Measurements from ENCODE around the gene BLCAP.
"Not testable (repeated sequence)": the region's sequence is repeated elsewhere in the genome, so short reads cannot be mapped to it uniquely, and the experiment has no call there.

Gene BLCAP

DNA sequence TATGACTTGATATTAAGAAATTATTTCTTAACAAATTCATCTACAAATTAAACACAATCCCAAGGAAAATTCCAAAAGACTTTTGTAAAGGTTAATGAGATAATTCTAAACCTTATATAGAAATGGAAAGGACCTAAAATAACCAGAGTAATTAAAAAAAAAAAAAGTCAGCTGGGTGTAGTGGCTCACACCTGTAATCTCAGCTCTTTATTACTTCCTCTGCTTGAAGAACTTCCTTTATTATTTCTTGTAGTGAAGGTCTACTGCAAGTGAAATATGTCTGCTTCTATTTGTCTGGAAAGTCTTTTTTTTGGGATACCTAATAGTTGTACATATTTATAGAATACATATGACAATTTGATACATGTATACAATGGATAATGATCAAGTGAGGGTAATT lies 20.2 kb upstream of the BLCAP start:
- DNase-seq (ENCODE audit: low read depth in 1 of 2, low spot score in 1 of 2) = no peak
- in situ Hi-C loops (cut with HindIII; ENCODE audit: low pct_unique_long_range_greater_than_20kb, low sequenced_read_pairs) = no loop called here
- TF ChIP-seq JUND (IDR thresholded peaks at IDR 0.05; ENCODE audit: low read depth) = no peak

DNA sequence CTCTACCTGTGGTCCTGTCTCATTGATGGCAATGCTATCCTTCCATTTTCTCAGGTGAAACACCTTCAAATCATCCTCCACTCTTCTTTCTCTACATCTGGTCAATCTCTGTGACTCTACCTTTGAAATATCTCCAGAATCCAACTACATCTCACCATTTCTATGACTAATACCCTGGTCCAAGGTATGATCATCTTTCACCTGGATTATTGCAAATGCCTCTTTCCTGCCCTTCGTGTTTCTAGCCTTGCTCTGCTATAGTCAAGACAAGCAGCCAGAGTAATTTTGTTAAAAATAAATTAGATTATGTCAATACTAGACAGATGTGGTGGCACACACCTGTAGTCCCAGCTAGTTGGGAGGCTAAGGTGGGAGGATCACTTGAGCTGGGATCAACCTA lies 17.8 kb upstream of the BLCAP start:
- in situ Hi-C loops (cut with HindIII; ENCODE audit: low pct_unique_long_range_greater_than_20kb, low sequenced_read_pairs) = no loop called here
- TF ChIP-seq JUND (IDR thresholded peaks at IDR 0.05; ENCODE audit: low read depth) = no peak
- DNase-seq (ENCODE audit: low read depth in 1 of 2, low spot score in 1 of 2) = no peak

DNA sequence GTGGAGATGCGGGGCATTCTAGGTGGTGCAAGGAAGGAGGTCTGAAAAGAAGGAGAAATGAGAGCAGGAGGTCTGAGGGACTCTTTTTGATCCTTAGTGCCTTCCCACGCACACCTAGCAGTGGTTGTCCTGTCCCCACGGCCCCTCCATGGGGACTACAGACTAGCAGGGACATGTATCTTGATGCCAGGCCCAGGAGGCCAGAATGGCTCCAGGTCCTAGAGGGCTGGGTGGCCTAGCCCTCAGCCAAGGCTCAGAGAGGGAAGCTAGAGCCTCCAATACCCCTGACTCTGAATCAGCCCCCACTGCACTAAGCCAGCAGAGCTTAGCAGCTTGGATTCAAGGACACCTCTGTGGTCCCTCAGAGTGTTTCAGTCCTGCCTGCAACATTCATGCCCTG lies 16.7 kb upstream of the BLCAP start:
- no peak for TF ChIP-seq JUND (IDR thresholded peaks at IDR 0.05; ENCODE audit: low read depth)
- in situ Hi-C loops (cut with HindIII; ENCODE audit: low pct_unique_long_range_greater_than_20kb, low sequenced_read_pairs) = no loop called here
- no peak for DNase-seq (ENCODE audit: low read depth in 1 of 2, low spot score in 1 of 2)

DNA sequence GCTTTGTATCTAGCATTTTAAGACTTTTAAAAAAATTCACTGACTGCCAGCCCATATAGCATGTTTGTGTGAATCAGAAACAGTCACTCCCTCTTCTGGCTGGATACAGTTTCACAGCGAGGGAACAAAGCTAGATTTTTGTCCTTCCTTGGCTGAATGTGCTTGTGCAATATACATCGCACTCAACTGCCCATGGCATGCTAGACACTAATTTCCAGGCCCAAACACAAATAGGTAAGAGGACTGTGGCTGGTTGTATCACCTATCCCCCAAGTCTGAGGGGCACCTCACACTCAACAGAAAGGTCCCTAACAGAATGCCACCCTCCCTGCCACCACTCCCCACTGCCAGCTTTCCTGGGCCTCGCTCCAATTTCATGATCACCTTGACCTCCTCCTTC lies 16.2 kb upstream of the BLCAP start:
- TF ChIP-seq JUND (IDR thresholded peaks at IDR 0.05; ENCODE audit: low read depth) = no peak
- in situ Hi-C loops (cut with HindIII; ENCODE audit: low pct_unique_long_range_greater_than_20kb, low sequenced_read_pairs) = no loop called here
- DNase-seq (ENCODE audit: low read depth in 1 of 2, low spot score in 1 of 2) = peak in 1 of 2 experiments; percentile 59

DNA sequence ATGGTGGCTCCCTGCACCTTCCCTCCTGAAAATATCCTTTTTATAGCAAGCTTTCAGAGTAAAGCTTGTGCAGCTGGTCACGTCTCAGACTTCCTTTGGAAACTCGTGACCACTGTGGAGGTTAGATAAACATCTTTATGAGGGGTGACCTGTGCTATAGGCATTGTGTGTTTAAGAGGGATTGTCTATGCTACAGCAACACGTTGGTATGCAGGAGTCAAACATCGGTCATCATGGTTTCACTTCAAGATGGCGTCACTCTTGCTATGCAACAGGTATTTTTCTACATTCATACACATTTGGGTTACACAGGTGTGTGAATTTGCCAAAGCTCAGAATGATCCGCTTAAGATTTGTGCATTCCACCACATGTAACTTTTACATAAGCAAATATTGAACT lies 14.6 kb upstream of the BLCAP start:
- in situ Hi-C loops (cut with HindIII; ENCODE audit: low pct_unique_long_range_greater_than_20kb, low sequenced_read_pairs) = no loop called here
- peak in 1 of 2 experiments; percentile 77 for DNase-seq (ENCODE audit: low read depth in 1 of 2, low spot score in 1 of 2)
- no peak for TF ChIP-seq JUND (IDR thresholded peaks at IDR 0.05; ENCODE audit: low read depth)

DNA sequence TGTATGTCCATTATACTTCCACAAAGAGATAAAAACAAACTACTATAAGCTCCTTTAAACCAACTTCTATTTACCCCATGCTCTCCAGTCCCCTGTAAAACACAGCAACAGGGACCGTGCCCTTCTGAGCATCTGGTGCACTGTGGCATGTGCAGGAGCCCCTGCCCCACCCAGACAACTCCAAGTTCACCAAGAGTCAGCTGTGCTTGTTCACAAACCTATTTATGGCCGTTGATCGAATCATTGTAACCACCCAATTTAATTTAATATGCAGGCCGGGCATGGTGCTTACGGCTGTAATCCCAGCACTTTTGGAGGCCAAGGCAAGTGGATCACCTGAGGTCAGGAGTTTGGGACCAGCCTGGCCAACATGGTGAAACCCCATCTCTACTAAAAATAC lies 13.7 kb upstream of the BLCAP start:
- no peak for DNase-seq (ENCODE audit: low read depth in 1 of 2, low spot score in 1 of 2)
- in situ Hi-C loops (cut with HindIII; ENCODE audit: low pct_unique_long_range_greater_than_20kb, low sequenced_read_pairs) = no loop called here
- TF ChIP-seq JUND (IDR thresholded peaks at IDR 0.05; ENCODE audit: low read depth) = no peak

DNA sequence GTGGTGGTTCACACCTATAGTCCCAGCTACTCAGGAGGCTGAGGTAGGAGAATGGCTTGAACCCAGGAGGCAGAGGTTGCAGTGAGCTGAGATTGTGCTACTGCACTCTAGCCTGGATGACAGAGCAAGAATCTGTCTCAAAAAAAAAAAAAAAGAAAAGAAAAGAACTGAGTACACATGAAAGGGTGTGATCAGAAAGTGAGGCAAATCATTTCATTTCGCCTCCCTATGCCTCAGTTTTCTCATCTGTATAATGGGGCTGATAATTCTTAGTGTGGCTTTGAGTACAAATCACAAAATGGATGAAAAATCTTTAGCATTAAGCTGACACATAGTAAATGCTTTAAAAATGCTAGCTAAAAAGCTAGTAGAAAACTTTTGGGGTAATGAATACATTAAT lies 13.2 kb upstream of the BLCAP start:
- DNase-seq (ENCODE audit: low read depth in 1 of 2, low spot score in 1 of 2); in situ Hi-C loops (cut with HindIII; ENCODE audit: low pct_unique_long_range_greater_than_20kb, low sequenced_read_pairs): not testable (repeated sequence)

DNA sequence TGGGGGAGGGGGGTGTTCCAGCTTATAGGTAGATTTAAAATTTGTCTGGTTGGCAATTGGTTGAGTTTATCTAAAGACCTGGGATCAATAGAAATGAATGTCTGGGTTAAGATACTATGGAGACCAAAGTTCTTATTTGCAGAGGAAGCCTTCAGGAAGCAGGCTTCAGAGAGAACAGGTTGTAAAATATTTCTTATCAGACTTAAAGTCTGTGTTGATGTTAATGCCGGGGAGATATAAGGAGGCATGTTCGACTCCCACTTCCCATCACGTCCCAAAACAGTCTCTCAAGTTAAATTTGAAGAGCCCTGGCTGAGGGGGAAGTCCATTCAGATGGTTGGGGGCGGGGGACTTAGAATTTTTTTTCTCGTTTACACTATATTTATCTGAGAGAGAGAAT lies 12.3 kb upstream of the BLCAP start:
- DNase-seq (ENCODE audit: low read depth in 1 of 2, low spot score in 1 of 2) = no peak
- TF ChIP-seq JUND (IDR thresholded peaks at IDR 0.05; ENCODE audit: low read depth) = no peak
- in situ Hi-C loops (cut with HindIII; ENCODE audit: low pct_unique_long_range_greater_than_20kb, low sequenced_read_pairs) = no loop called here

DNA sequence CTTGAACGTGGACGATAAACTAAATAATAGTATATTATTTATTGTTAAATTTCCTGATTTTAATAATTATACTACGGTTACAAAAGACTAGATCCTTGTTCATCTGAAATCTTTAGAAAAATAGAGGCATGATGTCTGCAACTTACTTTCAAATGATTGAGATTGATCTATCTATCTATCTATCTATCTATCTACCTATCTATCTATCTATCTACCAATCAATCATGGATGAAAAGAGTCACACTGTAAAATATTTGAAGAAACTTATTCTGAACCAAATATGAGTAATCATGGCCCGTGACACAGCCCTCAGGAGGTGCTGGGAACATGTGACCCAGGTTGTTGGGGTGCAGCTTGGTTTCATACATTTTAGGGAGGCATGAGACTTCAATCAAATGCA lies 11.7 kb upstream of the BLCAP start:
- no peak for DNase-seq (ENCODE audit: low read depth in 1 of 2, low spot score in 1 of 2)
- in situ Hi-C loops (cut with HindIII; ENCODE audit: low pct_unique_long_range_greater_than_20kb, low sequenced_read_pairs) = no loop called here
- no peak for TF ChIP-seq JUND (IDR thresholded peaks at IDR 0.05; ENCODE audit: low read depth)

DNA sequence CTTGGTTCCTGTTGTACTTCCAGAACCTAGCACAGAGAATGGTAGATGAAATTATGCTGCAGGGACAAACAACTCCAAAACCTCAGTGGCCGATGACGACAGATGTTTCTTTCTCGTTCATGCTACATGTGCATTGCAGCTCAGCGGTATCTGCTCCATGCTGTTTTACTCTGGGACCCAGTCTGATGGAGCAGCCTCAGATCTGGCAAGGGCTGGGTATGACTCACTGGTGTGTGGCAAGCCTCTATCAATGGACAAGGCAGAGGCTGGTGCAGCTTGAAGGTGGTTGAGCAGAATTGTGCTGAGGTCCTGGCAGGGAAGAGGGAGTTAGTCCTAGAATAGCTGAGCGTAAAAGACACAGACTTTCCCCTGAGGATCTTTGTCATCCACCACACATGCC lies 10.3 kb upstream of the BLCAP start:
- in situ Hi-C loops (cut with HindIII; ENCODE audit: low pct_unique_long_range_greater_than_20kb, low sequenced_read_pairs) = no loop called here
- no peak for TF ChIP-seq JUND (IDR thresholded peaks at IDR 0.05; ENCODE audit: low read depth)
- DNase-seq (ENCODE audit: low read depth in 1 of 2, low spot score in 1 of 2) = no peak

DNA sequence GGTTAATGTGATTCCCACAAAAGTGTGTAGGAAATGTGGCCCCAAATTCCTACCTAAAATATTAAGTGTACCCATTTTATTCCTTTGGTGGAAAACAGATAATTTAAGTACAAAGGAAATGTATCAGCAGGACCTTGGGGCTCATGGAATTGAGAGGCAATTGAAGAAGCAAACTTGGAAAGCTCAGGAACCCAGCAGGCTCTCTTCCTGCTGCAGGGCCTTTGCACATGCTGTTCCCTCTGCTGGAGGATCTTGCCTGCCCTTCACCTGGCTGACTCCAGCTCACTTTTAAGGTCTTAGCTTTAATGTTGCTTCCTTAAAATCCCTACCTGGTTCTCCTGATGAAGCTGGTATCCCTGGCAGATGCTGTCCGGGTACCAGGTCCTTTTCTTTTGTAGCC lies 9.8 kb upstream of the BLCAP start:
- in situ Hi-C loops (cut with HindIII; ENCODE audit: low pct_unique_long_range_greater_than_20kb, low sequenced_read_pairs) = no loop called here
- TF ChIP-seq JUND (IDR thresholded peaks at IDR 0.05; ENCODE audit: low read depth) = no peak
- DNase-seq (ENCODE audit: low read depth in 1 of 2, low spot score in 1 of 2) = no peak

DNA sequence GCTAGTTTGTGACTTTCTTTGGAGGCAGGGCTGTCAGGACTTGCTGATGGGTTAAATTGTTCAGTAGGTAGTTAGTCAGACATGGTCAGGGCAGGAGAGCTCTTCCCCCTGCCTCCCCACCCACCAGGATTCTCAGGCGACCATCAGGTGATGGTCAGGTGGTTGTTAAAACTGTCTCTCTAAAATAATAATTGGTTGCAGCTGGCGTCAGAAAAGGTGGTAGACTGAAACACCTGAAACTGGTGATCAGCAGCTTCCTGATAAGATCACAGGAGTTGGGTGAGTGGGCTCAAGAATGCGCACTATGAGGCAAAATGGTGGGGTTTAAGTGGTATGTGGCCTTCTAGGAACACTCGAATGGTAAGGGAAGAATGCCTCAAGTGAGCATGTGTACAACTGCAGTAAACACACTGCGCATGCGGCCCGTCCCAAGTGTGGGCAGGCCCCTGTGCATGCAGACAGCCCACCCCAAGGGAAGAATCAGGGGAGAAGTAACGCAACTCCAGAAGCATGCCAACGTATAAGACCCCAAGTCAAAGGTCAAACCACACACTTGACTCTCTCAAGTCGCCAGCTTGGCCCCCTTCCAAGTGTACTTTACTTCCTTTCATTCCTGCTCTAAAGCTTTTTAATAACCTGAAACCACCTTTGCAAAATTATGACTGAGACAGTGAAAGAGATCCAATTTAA lies 7.9 kb upstream of the BLCAP start:
- DNase-seq (ENCODE audit: low read depth in 1 of 2, low spot score in 1 of 2) = no peak
- in situ Hi-C loops (cut with HindIII; ENCODE audit: low pct_unique_long_range_greater_than_20kb, low sequenced_read_pairs) = no loop called here
- no peak for TF ChIP-seq JUND (IDR thresholded peaks at IDR 0.05; ENCODE audit: low read depth)

DNA sequence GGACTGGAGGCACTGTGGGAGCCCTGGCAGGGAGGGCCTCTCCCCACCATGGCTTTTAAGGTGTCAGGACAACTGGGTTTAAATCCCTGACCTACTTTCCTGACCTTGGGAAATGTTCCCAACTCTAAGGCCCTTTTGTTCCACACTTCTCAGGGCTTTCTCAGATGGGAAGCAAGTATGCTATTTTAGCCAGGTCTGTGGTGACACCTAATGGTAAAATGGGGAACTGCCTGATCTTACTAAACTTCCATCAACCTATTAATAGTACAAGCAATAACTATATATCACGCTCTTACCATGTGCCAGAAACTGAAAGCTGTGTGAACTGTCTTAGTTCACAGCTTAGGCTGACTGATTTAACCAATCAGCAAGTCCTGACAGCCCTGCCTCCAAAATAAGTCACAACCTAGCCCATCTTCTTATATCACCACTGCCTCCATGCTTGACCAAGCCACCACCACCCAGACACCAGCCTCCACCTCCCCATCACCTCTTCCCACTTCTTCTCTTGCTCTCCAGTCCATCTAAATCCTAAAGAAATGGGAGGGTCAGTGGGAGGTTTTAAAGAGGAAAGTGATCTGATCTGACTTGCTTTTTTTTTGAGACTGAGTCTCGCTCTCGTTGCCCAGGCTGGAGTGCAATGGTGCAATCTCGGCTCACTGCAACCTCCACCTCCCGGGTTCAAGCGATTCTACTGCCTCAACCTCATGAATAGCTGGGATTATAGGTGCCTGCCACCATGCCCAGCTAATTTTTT lies 6.9 kb upstream of the BLCAP start:
- DNase-seq (ENCODE audit: low read depth in 1 of 2, low spot score in 1 of 2) = peak in 1 of 2 experiments; percentile 85
- in situ Hi-C loops (cut with HindIII; ENCODE audit: low pct_unique_long_range_greater_than_20kb, low sequenced_read_pairs) = no loop called here
- TF ChIP-seq JUND (IDR thresholded peaks at IDR 0.05; ENCODE audit: low read depth) = no peak
